Posterior vena cava (tissue), 2 donors: ENCODE measurements around the gene ARHGAP4. TPM values are rescaled to one million over a fixed set of nuclear protein-coding genes. Genes with fewer than 3 reads are reported as not detected.

Source experiments
- DNase-seq: peaks from one replicate; pipeline ENCODE4 v3.0.0-alpha.2; 2020; ENCODE audit warnings: low spot score
- intact Hi-C, 2 donors: fragments of 100-400 bp; cut with DNase I; formaldehyde crosslinking; loops; one replicate each; pipeline versions ENCODE4 v1.14.1 to v1.14.2; 2022 to 2023
- total RNA-seq, 2 donors: library from RNA; stranded (reverse); fragmentation: NEBNext Ultra II Directional; extraction: Animal tissue kit (Norgen Biotek cat#: 25700); gene quantifications; one replicate each; pipeline ENCODE4 v1.2.1, GENCODE V29; 2021
- donor health status: DM: yes; HTN: yes; CAD: no.
- donor health status: DM: yes; HTN: yes; CAD: no.

The ARHGAP4 gene
- total RNA-seq, 2 donors from 2014 or later, result 36.3 to 47.1 TPM

GRCh38 chrX:153875391-153876111 is 50.5 kb downstream of the ARHGAP4 start:
- DNase-seq, result peak; percentile 87

DNA sequence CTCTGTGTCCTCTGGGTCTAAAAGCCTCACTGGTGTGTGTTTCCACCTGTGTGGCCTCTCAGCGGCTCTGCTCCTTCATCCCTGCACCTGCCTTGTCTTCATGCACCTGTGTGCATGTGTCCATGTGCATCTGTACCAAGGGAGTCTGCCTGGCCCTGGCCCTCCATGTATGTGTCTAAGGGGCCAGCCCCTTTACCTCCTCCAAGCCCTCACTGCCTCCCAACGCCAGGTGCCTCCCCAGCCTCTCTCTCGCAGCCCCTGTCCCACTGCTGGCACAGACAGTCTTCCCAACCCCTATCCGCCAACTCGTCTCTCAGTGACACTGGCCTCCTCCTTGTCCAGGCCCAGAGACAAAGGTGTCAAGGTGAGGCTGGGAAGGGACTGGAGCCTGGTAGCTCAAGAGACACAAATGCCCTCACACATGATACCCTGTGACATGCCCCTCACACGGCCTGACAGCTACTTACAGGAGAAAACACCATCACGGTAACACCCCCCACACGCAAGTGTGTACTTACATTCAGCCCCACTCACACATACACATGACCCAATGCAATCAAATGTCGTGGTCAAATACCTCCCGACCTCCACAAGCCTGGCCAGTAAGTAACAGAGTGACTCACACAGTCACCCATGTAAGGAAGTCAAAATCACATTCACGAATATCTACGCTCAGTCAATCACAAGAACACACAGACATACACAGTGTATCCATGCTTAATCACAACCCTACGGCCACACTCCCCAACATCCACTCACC is 51.5 kb downstream of the ARHGAP4 start:
- intact Hi-C loops, result no loop called here
- DNase-seq, result peak; percentile 50

More at GRCh38 chrX:153875391-153876111, 50.5 kb downstream of the ARHGAP4 start:
- intact Hi-C loops, result no loop called here

GRCh38 chrX:153874085-153874365 is 52.0 kb downstream of the ARHGAP4 start:
- intact Hi-C loops, result no loop called here
- no peak for DNase-seq

- intact Hi-C loops, result no loop called here
- DNase-seq, result peak; percentile 67
Measured at GRCh38 chrX:153873282-153874084, 52.6 kb downstream of the ARHGAP4 start.

GRCh38 chrX:153871946-153872878 is 53.9 kb downstream of the ARHGAP4 start:
- DNase-seq, result no peak
- intact Hi-C loops, result no loop called here

DNA sequence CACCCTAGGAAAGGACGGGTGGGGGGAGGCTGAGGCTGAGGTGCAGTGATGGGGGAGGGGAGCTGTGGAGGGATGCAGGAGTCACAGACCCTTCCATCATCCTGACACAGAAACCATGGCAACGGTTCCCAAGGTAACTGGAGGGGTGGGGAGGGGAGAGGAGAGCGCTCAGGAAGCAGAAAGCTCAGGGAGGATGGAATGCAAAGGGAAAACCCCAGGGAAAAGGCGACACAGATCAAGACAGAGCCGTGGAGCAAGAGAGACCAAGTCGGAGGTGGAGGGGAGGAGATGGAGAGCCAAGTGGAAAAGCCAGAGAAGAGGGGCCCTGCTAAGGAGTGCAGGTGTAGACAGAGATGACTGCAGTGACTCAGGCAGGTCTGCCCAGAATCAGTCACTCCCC is 54.6 kb downstream of the ARHGAP4 start:
- intact Hi-C loops, result no loop called here
- DNase-seq, result no peak

GRCh38 chrX:153870791-153871360 is 55.2 kb downstream of the ARHGAP4 start:
- DNase-seq, result peak; percentile 72
- intact Hi-C loops, result no loop called here

GRCh38 chrX:153870288-153870690 is 55.8 kb downstream of the ARHGAP4 start:
- intact Hi-C loops, result no loop called here
- peak; percentile 73 for DNase-seq

- peak; percentile 68 for DNase-seq
- intact Hi-C loops, result no loop called here
Measured at GRCh38 chrX:153869473-153870287, 56.4 kb downstream of the ARHGAP4 start.

DNA sequence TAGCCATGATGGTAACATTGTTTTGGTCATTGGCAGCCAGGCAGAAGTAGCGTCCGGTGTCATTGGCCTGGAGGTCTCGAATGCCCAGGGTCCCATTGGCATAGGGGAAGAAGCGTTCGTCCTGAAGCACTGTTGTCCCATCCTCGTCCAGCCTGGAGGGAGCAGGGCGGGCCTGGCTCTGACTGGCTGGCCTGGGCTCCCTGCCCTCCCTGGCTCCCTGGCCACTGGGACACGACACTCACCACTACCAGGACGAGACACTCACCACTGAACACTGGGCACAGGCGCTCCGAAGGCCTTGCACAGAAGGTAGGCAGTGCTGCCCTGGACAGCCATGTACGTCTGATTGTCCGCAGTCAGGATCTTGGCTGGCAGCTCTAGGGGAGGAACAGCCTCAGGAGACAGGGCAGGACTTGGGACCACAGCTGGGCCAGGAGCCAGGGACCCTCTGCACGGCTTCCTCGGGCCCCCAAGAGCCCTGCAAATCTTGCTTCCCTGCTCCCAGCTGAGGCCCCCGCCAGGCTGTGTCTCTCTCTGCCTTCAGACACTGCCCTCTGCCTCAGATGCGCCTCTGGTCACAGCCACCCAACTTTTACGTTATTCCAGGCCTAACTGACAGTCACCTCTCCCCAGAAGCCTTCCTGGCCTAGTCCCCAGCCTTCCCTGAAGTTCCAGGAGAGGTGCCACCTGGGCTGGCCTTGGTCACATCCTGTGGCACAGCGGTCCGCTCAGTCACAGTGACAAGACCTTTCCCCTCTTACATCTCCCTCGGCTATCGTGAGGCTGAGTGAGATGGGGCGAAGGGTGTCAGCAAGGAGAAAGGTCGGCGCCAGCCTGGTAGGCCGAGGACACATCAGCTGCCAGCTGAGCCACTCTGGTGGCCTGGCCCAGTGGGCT is 57.2 kb downstream of the ARHGAP4 start:
- peak; percentile 75 for DNase-seq
- intact Hi-C loops, result no loop called here

DNA sequence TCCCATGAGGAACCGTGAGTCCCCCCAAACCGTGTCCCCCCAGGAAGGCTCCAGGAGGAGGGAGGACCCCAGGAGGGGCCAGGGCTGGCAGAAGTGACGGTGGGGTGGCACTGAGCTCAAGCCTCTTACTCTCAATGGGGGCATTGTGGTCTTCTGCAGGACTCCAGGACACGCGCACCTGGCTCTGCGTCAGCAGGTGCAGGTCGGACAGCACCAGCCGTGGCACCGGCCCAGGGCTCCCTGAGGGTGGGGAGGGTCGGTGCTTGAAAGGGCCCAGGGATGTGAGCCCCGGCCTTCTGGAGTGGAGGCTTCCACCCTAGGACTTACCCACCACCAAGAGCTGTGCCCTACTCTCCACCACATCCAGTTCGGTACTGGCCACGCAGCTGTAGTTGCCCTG is 58.4 kb downstream of the ARHGAP4 start:
- intact Hi-C loops, result no loop called here
- DNase-seq, result peak; percentile 72

DNA sequence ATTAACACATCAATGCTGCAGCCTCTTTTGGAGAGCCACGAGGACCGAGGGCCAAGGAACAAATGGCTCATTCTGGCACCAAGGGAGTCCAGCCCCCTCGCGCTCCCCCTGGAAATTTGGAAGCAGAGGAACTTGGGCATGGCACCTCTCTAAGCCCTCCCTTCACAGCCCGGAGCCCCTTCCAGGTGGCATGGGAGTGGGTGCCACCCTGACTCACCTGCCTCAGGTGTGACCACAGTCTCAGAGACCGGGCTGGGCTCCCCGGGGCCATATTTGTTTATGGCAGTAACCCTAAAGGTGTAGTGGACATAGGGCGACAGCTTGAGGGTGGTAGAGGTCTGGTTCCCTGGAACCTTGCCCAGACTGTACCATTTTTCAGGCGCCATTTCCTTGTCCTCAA is 58.9 kb downstream of the ARHGAP4 start:
- intact Hi-C loops, result no loop called here
- DNase-seq, result no peak

GRCh38 chrX:153866302-153867019 is 59.6 kb downstream of the ARHGAP4 start:
- intact Hi-C loops, result no loop called here
- DNase-seq, result peak; percentile 74

- DNase-seq, result peak; percentile 48
- intact Hi-C loops, result no loop called here
Measured at GRCh38 chrX:153865685-153866084, 60.4 kb downstream of the ARHGAP4 start.

GRCh38 chrX:153865321-153865580 is 60.8 kb downstream of the ARHGAP4 start:
- DNase-seq, result peak; percentile 64
- intact Hi-C loops, result no loop called here

DNA sequence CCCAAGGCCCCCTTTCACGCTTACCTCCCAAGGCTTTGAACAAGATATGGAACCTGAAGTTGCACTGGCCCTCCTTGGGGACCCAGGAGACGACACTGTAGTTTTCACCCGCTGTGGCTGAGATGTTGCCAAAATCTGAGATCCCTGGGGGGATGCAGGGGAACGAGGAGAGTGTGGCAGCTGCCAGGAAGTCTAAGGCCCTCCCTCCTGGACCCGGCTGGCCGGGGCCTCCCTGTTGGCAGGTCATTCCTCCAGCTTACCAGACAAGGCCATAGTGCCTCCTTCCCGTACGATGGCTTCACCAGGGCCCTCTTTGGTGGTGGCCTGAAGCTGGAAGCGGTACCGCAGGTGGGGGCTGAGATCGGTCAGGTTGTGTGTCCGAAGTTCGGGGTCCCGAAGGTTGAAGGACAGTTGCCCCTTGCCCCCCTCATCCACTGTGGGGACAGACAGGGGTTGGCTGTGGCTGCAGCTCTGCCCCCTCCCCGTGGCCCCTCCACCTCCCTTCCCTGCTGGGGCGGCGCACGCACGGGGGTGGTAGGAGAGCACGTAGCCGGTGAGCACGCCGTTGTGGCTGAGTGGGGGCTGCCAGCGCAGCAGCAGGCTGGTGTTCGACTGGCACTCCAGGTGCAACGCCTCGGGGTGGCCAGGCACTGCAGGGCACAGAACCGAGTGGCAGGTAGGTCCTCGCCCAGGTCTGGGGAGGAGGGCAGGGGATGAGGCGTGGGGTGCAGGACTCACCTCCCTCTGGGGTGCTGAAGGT is 61.3 kb downstream of the ARHGAP4 start:
- peak; percentile 52 for DNase-seq
- intact Hi-C loops, result no loop called here
